Measurements from ENCODE around the gene MAP3K7CL.
"Not testable (repeated sequence)": the region's sequence is repeated elsewhere in the genome, so short reads cannot be mapped to it uniquely, and the experiment has no call there.

MAP3K7CL gene

GRCh38 chr21:29166853-29167252, 36.4 kb downstream of the MAP3K7CL start:
- H3K4me3 ChIP-seq (ENCODE audit: low read depth, low read length), result no peak overlapping the region
- ChIA-PET CTCF (no interaction called here), POLR2A (no interaction called here)
- TF ChIP-seq CTCF (IDR thresholded peaks at IDR 0.05; ENCODE audit: insufficient read depth, low read length, missing control alignments), result no peak
- no peak for DNase-seq (ENCODE audit: low read depth, low spot score)

GRCh38 chr21:29167481-29167880, 37.0 kb downstream of the MAP3K7CL start:
- H3K4me3 ChIP-seq (ENCODE audit: low read depth, low read length); POLR2A ChIA-PET; DNase-seq (ENCODE audit: low read depth, low spot score); CTCF ChIA-PET: not testable (repeated sequence)

GRCh38 chr21:29168891-29169315, 38.5 kb downstream of the MAP3K7CL start:
- ChIA-PET POLR2A (no interaction called here), CTCF (interaction anchor here (1.5 kb wide), 2 partner anchors 65 to 203 kb away, joined by 4 to 5 read pairs; no protein-coding TSS in a partner anchor)
- no peak for DNase-seq (ENCODE audit: low read depth, low spot score)
- no peak overlapping the region for H3K4me3 ChIP-seq (ENCODE audit: low read depth, low read length)
- TF ChIP-seq CTCF (IDR thresholded peaks at IDR 0.05; ENCODE audit: insufficient read depth, low read length, missing control alignments), result no peak

- H3K4me3 ChIP-seq (ENCODE audit: low read depth, low read length), result no peak overlapping the region
- DNase-seq (ENCODE audit: low read depth, low spot score), result no peak
- no peak for TF ChIP-seq CTCF (IDR thresholded peaks at IDR 0.05; ENCODE audit: insufficient read depth, low read length, missing control alignments)
- ChIA-PET CTCF (interaction anchor here (1.0 kb wide), 1 partner anchor 132 kb away, joined by 3 read pairs; no protein-coding TSS in a partner anchor), POLR2A (interaction anchor here (0.7 kb wide), 1 partner anchor 73 kb away, joined by 4 read pairs; no protein-coding TSS in a partner anchor)
These were observed 40.5 kb downstream of the MAP3K7CL start for GRCh38 chr21:29170944-29171343.

GRCh38 chr21:29172282-29172681, 41.8 kb downstream of the MAP3K7CL start:
- no peak for DNase-seq (ENCODE audit: low read depth, low spot score)
- TF ChIP-seq CTCF (IDR thresholded peaks at IDR 0.05; ENCODE audit: insufficient read depth, low read length, missing control alignments), result no peak
- ChIA-PET POLR2A (no interaction called here), CTCF (interaction anchor here (3.0 kb wide), 1 partner anchor 8 kb away, joined by 19 read pairs; no protein-coding TSS in a partner anchor)
- no peak overlapping the region for H3K4me3 ChIP-seq (ENCODE audit: low read depth, low read length)

GRCh38 chr21:29174607-29175013, 44.2 kb downstream of the MAP3K7CL start:
- no peak for DNase-seq (ENCODE audit: low read depth, low spot score)
- H3K4me3 ChIP-seq (ENCODE audit: low read depth, low read length), result no peak overlapping the region
- CTCF ChIA-PET, result interaction anchor here (0.9 to 3.0 kb wide), 4 partner anchors 10 to 156 kb away, joined by 3 to 19 read pairs (median 3); no protein-coding TSS in a partner anchor
- POLR2A ChIA-PET, result no interaction called here
- TF ChIP-seq CTCF (IDR thresholded peaks at IDR 0.05; ENCODE audit: insufficient read depth, low read length, missing control alignments), result no peak
